Neuronal stem cell (in vitro differentiated cells): ENCODE data around the gene MYORG.

Source experiments
- DNase-seq: peaks from one replicate; pipeline ENCODE4 v3.0.0-alpha.2; 2013; ENCODE audit warnings: low spot score
- H2AFZ ChIP-seq: one replicate; pipeline ENCODE4 v1.6.1; 2013; ENCODE audit warnings: mild to moderate bottlenecking, low read length, inconsistent platforms
- H2AK5ac ChIP-seq: 2 replicates; pipeline ENCODE4 v1.6.1; 2013; ENCODE audit warnings: low read depth, mild to moderate bottlenecking, inconsistent platforms, low read length, moderate library complexity, mixed read lengths
- H2BK120ac ChIP-seq: 2 replicates; pipeline ENCODE4 v1.6.1; 2013; ENCODE audit warnings: low read depth, mild to moderate bottlenecking, inconsistent platforms, low read length, moderate library complexity, mixed read lengths
- H2BK12ac ChIP-seq: one replicate; pipeline ENCODE4 v1.6.1; 2013; ENCODE audit warnings: low read length, inconsistent platforms
- H2BK15ac ChIP-seq: 2 replicates; pipeline ENCODE4 v1.6.1; 2013; ENCODE audit warnings: mild to moderate bottlenecking, low read length, inconsistent platforms, mixed read lengths
- H2BK5ac ChIP-seq: one replicate; pipeline ENCODE4 v1.6.1; 2013; ENCODE audit warnings: inconsistent platforms, mild to moderate bottlenecking, low read length, moderate library complexity
- H3K14ac ChIP-seq: one replicate; pipeline ENCODE4 v1.6.1; 2013; ENCODE audit warnings: low read length, inconsistent platforms
- H3K18ac ChIP-seq: 2 replicates; pipeline ENCODE4 v1.6.1; 2013; ENCODE audit warnings: low read length, inconsistent platforms
- H3K23ac ChIP-seq: 2 replicates; pipeline ENCODE4 v1.6.1; 2013; ENCODE audit warnings: low read depth, mild to moderate bottlenecking, mixed read lengths, low read length, inconsistent platforms; ENCODE audit not compliant: poor library complexity
- H3K27ac ChIP-seq: replicated peaks from 3 replicates; pipeline ENCODE4 v1.5.1; 2013; ENCODE audit warnings: low read length, inconsistent platforms
- H3K27me3 ChIP-seq, 3 experiments: 2 replicates each; pipeline ENCODE4 v1.6.1; 2013; ENCODE audit warnings: low read length in 3 of 3, mild to moderate bottlenecking in 2 of 3, inconsistent platforms in 1 of 3, low read depth in 1 of 3, mixed read lengths in 1 of 3, moderate library complexity in 1 of 3; ENCODE audit not compliant: control insufficient read depth in 3 of 3, insufficient read depth in 3 of 3
- H3K36me3 ChIP-seq, 2 donors: replicated peaks in 1 of 2; 2 replicates each; pipeline ENCODE4 v1.6.1; 2013; ENCODE audit warnings: low read length in 2 of 2; ENCODE audit not compliant: control insufficient read depth in 2 of 2, insufficient read depth in 2 of 2
- H3K4ac ChIP-seq: 2 replicates; pipeline ENCODE4 v1.6.1; 2013; ENCODE audit warnings: inconsistent platforms, mild to moderate bottlenecking, low read length, moderate library complexity
- H3K4me1 ChIP-seq, 2 donors: 1 replicate in 1 of 2; 2 replicates in 1 of 2; pipeline ENCODE4 v1.6.1; 2013; ENCODE audit warnings: low read length in 2 of 2, low read depth in 1 of 2; ENCODE audit not compliant: control insufficient read depth in 2 of 2, insufficient read depth in 1 of 2
- H3K4me2 ChIP-seq: one replicate; pipeline ENCODE4 v1.6.1; 2013; ENCODE audit warnings: mild to moderate bottlenecking, low read length, inconsistent platforms; ENCODE audit not compliant: insufficient read depth, poor library complexity, severe bottlenecking
- H3K4me3 ChIP-seq, 2 donors: 2 replicates each; pipeline ENCODE4 v1.5.1; 2013; ENCODE audit warnings: low read length in 2 of 2, mild to moderate bottlenecking in 2 of 2, inconsistent platforms in 1 of 2, moderate library complexity in 1 of 2
- H3K79me1 ChIP-seq: one replicate; pipeline ENCODE4 v1.6.1; 2013; ENCODE audit warnings: low read depth, mild to moderate bottlenecking, inconsistent platforms, low read length, moderate library complexity
- H3K9ac ChIP-seq: one replicate; pipeline ENCODE4 v1.6.1; 2013; ENCODE audit warnings: mild to moderate bottlenecking, low read depth, low read length, inconsistent platforms; ENCODE audit not compliant: poor library complexity
- H3K9me3 ChIP-seq, 2 donors: replicated peaks in 1 of 2; 2 replicates each; pipeline versions ENCODE3 to v1.6.1; 2013; ENCODE audit warnings: low read length in 2 of 2, mild to moderate bottlenecking in 2 of 2, inconsistent platforms in 1 of 2, low read depth in 1 of 2, mixed read lengths in 1 of 2, moderate library complexity in 1 of 2; ENCODE audit not compliant: control insufficient read depth in 2 of 2, insufficient read depth in 1 of 2
- H4K8ac ChIP-seq: one replicate; pipeline ENCODE4 v1.6.1; 2013; ENCODE audit warnings: low read depth, mild to moderate bottlenecking, inconsistent platforms, low read length, moderate library complexity
- H4K91ac ChIP-seq: one replicate; pipeline ENCODE4 v1.6.1; 2013; ENCODE audit warnings: low read length, low read depth, mild to moderate bottlenecking, inconsistent platforms; ENCODE audit not compliant: poor library complexity
- WGBS, 2 donors: extraction: QIAGEN DNeasy Blood & Tissue Kit; methylation state at CpG; one replicate each; pipeline ENCODE4 v1.1.7; 2013; ENCODE audit warnings: missing lambda C conversion rate in 2 of 2, mixed read lengths in 1 of 2; ENCODE audit not compliant: insufficient read length in 2 of 2, insufficient replicate concordance in 1 of 2; ENCODE audit errors: extremely low coverage in 2 of 2; 5-methylcytosine and 5-hydroxymethylcytosine counted together

The MYORG gene

DNA sequence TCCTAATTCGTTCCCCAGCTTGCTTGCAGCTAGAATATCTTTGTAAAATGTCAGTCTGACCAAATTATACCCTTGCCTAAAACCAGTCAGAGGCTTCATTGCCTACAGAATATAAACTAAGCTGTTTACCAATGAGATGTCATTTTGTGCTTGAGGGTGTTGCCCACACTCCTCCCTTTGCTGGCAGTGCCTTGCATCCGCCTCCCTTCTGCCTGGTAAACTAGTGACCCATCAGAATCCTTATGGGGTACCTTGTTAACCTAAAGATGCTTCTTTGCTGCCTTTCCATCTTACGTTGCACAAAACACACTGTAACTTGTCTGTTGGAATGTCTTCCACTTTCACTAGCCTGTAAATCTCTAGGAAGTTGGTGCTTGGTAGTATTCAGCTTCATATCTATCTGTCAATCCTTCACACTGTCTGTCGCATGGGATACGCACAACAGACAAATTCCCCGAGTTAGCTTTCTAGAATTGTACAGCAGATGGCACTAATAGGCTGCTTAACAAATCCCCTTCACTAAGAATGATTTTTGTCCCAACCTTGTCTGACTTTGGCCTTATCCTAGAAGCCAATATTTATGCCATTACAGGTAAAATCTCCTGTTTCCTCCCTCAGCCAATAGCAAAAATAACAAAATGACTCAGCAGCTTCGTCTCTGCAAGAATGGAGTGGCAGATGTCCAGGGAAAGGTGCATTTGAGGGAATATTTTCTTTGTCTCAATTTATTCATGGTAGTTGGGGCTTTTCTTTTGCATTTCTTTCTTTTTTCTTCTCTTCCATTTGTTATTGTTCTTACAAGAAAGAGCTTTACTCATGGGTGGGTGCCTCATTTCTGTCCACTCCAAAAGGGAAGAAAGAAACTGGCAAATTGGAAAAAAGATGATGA lies 44.4 kb downstream of the MYORG start:
- Histone ChIP-seq H3K79me1 (peaks cover 2% of the 10 kb centered on the region), H4K91ac (no peak overlapping the region), H3K4ac (no peak overlapping the region), H3K27me3 (no peaks in the 10 kb centered on the region), H3K4me2 (no peak overlapping the region), H3K23ac (no peak overlapping the region), H3K27ac (no peak overlapping the region), H2BK15ac (no peak overlapping the region), H3K18ac (no peak overlapping the region), H3K4me1 (peaks cover 8 to 39% of the 10 kb centered on the region in 2 donors), H3K14ac (no peak overlapping the region), H4K8ac (no peak overlapping the region), H3K9ac (no peak overlapping the region), H3K9me3 (no peaks in the 10 kb centered on the region), H2AK5ac (no peak overlapping the region), H3K4me3 (no peak overlapping the region), H2BK12ac (no peak overlapping the region), H2BK5ac (no peak overlapping the region), H2BK120ac (no peak overlapping the region), H3K36me3 (peaks cover 0 to 13% of the 10 kb centered on the region in 2 donors), H2AFZ (no peak overlapping the region)
- no CpG with 5 or more reads among the region's 7 CpGs for WGBS, 2 donors
- DNase-seq, result peak; percentile 30

DNA sequence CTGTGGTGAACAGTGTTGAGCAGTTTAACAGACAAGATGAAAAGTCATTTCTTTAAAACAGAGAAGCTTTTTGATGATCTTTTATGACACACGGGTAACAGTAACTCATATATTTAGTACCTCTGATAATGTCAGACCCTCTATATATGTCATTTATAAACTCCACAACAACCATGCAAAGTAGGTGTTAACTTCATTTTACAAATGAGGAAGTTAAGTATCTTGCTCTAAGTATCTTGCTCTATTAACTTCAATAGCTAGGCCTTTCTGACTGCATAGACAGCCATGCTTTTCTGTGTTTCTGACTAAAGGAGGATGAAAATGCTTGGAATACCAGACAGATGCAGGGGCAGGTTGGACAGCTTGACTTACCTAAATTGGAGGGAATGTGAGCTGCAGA lies 45.5 kb downstream of the MYORG start:
- Histone ChIP-seq H3K14ac (no peak overlapping the region), H3K23ac (no peak overlapping the region), H4K8ac (no peak overlapping the region), H3K79me1 (peaks cover 2% of the 10 kb centered on the region), H3K4ac (no peak overlapping the region), H2BK5ac (no peak overlapping the region), H4K91ac (no peak overlapping the region), H3K36me3 (peaks cover 0 to 10% of the 10 kb centered on the region in 2 donors), H3K18ac (no peak overlapping the region), H2AK5ac (no peak overlapping the region), H3K27ac (no peak overlapping the region), H2AFZ (no peak overlapping the region), H3K9ac (no peak overlapping the region), H3K4me3 (no peak overlapping the region), H3K27me3 (no peaks in the 10 kb centered on the region), H3K4me1 (peaks cover 8 to 39% of the 10 kb centered on the region in 2 donors), H2BK12ac (no peak overlapping the region), H3K9me3 (no peaks in the 10 kb centered on the region), H2BK15ac (no peak overlapping the region), H3K4me2 (no peak overlapping the region), H2BK120ac (no peak overlapping the region)
- WGBS, 2 donors, result no CpG with 5 or more reads among the region's 1 CpG
- DNase-seq, result no peak

DNA sequence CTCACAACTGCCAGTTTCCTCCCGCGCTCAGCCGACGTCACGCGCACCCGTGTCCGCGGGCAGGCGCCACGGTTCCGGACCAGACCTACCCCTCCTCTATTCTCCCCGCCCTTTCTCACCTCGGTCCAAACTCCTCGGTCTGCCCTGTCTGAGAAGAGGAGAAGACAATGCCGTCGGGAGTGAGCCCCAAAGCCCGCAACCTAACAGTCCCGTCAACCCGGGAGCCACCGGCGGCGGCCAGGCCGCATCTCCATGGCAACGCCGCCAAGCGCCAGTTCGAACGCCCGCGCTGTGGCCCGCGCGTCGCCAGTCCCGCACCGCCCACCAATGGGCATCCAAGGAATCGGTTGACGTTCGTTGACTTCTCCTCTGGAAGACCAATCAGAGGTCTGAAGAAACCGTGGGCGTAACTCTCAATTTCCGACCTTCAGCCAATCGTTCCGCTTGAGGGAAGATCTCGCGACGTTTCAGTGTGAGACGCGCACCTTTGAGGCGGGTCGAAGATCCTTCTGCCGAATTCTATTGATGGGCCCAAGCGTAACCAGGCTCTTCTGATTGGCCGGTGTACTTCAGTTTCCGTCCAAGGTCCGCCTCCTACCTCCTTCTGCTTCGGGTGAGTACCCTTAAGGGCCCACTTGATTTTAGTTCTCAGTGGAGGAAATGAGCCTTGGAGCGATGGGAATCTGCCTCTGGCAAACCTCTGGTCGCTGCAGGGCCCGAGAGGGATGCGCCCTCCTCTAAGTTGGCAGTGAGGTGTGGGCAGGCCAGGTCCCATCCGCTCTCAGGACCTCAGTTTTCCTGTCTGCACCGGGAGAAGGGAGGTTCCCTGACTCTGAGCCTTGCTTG lies 47.5 kb downstream of the MYORG start, which contains the start of the genes KIF24 and NUDT2:
Gene KIF24 (minus strand): TSS at position 282 of the 846 bp plus-strand sequence. CDS start 17,922 bp downstream, outside the sequence.
Gene NUDT2 (plus strand): TSS at position 583 of the 846 bp plus-strand sequence. CDS start 9,471 bp downstream, outside the sequence.
- H3K23ac ChIP-seq, result peak within 1 kb of the TSS; percentile 90
- peak; percentile 100 for DNase-seq
- H4K8ac ChIP-seq, result peak within 1 kb of the TSS; percentile 92
- WGBS, 2 donors, result no CpG with 5 or more reads among the region's 64 CpGs
- H3K4me2 ChIP-seq, result peak within 1 kb of the TSS; percentile 63
- H2BK15ac ChIP-seq, result no peak within 1 kb of the TSS
- no peaks in the 10 kb centered on the region for H3K9me3 ChIP-seq
- H3K4me3 ChIP-seq, result peak within 1 kb of the TSS; percentile 76 to 92
- H3K18ac ChIP-seq, result peak within 1 kb of the TSS; percentile 93
- H3K27me3 ChIP-seq, result no peaks in the 10 kb centered on the region
- H2BK120ac ChIP-seq, result peak within 1 kb of the TSS; percentile 75
- H3K4me1 ChIP-seq, result peaks cover 2 to 25% of the 10 kb centered on the region in 2 donors
- no peak within 1 kb of the TSS for H3K14ac ChIP-seq
- no peaks in the 10 kb centered on the region for H3K36me3 ChIP-seq
- H2BK12ac ChIP-seq, result no peak within 1 kb of the TSS
- no peak within 1 kb of the TSS for H3K4ac ChIP-seq
- H2AFZ ChIP-seq, result peak within 1 kb of the TSS; percentile 90
- no peak within 1 kb of the TSS for H2BK5ac ChIP-seq
- peak within 1 kb of the TSS; percentile 96 for H3K9ac ChIP-seq
- peaks cover 2% of the 10 kb centered on the region for H3K79me1 ChIP-seq
- H2AK5ac ChIP-seq, result peak within 1 kb of the TSS; percentile 62
- H4K91ac ChIP-seq, result peak within 1 kb of the TSS; percentile 89
- peak within 1 kb of the TSS; percentile 86 for H3K27ac ChIP-seq
